B cell (primary cell): ENCODE measurements around the gene DNAJB12. TPM values are rescaled to one million over a fixed set of nuclear protein-coding genes. Genes with fewer than 3 reads are reported as not detected.

Experiments used
- ATAC-seq: fragments of 200-7000 bp; cut with Tn5 transposase; one replicate; pipeline ENCODE4 v1.10.0; 2021; ENCODE audit warnings: low read depth, mild to moderate bottlenecking, moderate number of reproducible peaks, moderate library complexity
- CTCF ChIA-PET: fragments of 350-600 bp; sonication (Branson Sonifier 250); formaldehyde crosslinking; loops from one replicate; lab custom pipeline; 2021; ENCODE audit warnings: antibody characterized with exemption, inconsistent platforms; lab: Charles Lee
- POLR2A ChIA-PET: fragments of 350-600 bp; sonication (Branson Sonifier 250); formaldehyde crosslinking; loops from one replicate; lab custom pipeline; 2021; ENCODE audit warnings: antibody characterized with exemption; lab: Charles Lee
- DNase-seq: peaks from one replicate; pipeline ENCODE4 v3.0.0; 2013
- H2AFZ ChIP-seq: 2 replicates; pipeline ENCODE4 v1.6.1; 2012; ENCODE audit warnings: mild to moderate bottlenecking, low read depth, low read length; ENCODE audit not compliant: insufficient read depth, poor library complexity, severe bottlenecking
- H3K27ac ChIP-seq, 2 donors: 1 replicate in 1 of 2; 2 replicates in 1 of 2; pipeline ENCODE4 v1.5.1; 2012 to 2013; ENCODE audit warnings: low read length in 2 of 2, mild to moderate bottlenecking in 2 of 2, moderate library complexity in 1 of 2
- H3K27me3 ChIP-seq, 4 experiments: fragments of 200-600 bp in 1 of 4; sonication (generic) in 1 of 4; replicated peaks in 1 of 4; 1 replicate in 2 of 4; 2 replicates in 2 of 4; pipeline versions ENCODE4 v1.6.1 to v1.7.0; 2013 to 2016; ENCODE audit warnings: low read length in 3 of 4, mild to moderate bottlenecking in 2 of 4, mixed read lengths in 1 of 4, moderate library complexity in 1 of 4; ENCODE audit not compliant: insufficient read depth in 4 of 4, control insufficient read depth in 3 of 4; ENCODE audit errors: control extremely low read depth in 1 of 4
- H3K36me3 ChIP-seq, 2 experiments: replicated peaks in 1 of 2; 1 replicate in 1 of 2; 2 replicates in 1 of 2; pipeline versions ENCODE4 v1.6.1 to v1.7.1; 2013; ENCODE audit warnings: low read length in 1 of 2; ENCODE audit not compliant: insufficient read depth in 2 of 2, control insufficient read depth in 1 of 2; ENCODE audit errors: control extremely low read depth in 1 of 2, extremely low read depth in 1 of 2
- H3K4me1 ChIP-seq, 2 donors: fragments of 200-600 bp in 1 of 2; sonication (generic) in 1 of 2; 1 replicate in 1 of 2; 2 replicates in 1 of 2; pipeline versions ENCODE4 v1.5.1 to v1.6.1; 2013 to 2017; ENCODE audit warnings: low read length in 2 of 2; ENCODE audit not compliant: control insufficient read depth in 2 of 2, insufficient read depth in 2 of 2
- H3K4me2 ChIP-seq: replicated peaks from 2 replicates; pipeline ENCODE3; 2012; ENCODE audit warnings: mild to moderate bottlenecking, low read depth, low read length; ENCODE audit not compliant: poor library complexity, severe bottlenecking
- H3K4me3 ChIP-seq, 5 experiments: fragments of 200-600 bp in 1 of 5; sonication (generic) in 1 of 5; 1 replicate in 3 of 5; 2 replicates in 2 of 5; pipeline versions ENCODE4 v1.5.1 to v1.7.0; 2011 to 2016; ENCODE audit warnings: low read length in 4 of 5, mild to moderate bottlenecking in 4 of 5, low read depth in 2 of 5, control low read depth in 1 of 5, moderate library complexity in 1 of 5; ENCODE audit not compliant: insufficient read depth in 1 of 5; ENCODE audit errors: control extremely low read depth in 1 of 5, extremely low read depth in 1 of 5
- H3K79me2 ChIP-seq: fragments of 200-600 bp; sonication (generic); one replicate; pipeline ENCODE4 v1.6.0; 2016; ENCODE audit warnings: low read length; ENCODE audit not compliant: control insufficient read depth, insufficient read depth
- H3K9ac ChIP-seq: fragments of 200-600 bp; sonication (generic); 2 replicates; pipeline ENCODE4 v1.6.1; 2017; ENCODE audit warnings: mild to moderate bottlenecking, low read length, moderate library complexity
- H3K9me3 ChIP-seq, 3 donors: one replicate each; pipeline versions ENCODE4 v1.6.1 to v1.7.1; 2013; ENCODE audit warnings: low read length in 2 of 3; ENCODE audit not compliant: control insufficient read depth in 2 of 3, insufficient read depth in 1 of 3; ENCODE audit errors: control extremely low read depth in 1 of 3
- H4K20me1 ChIP-seq: 2 replicates; pipeline ENCODE4 v1.6.0; 2012; ENCODE audit warnings: mild to moderate bottlenecking, low read length; ENCODE audit not compliant: insufficient read depth, control insufficient read depth, poor library complexity, severe bottlenecking
- H3K27ac Mint-ChIP-seq: one replicate; pipeline ENCODE4 v1.8.0; 2021; ENCODE audit warnings: mixed read lengths
- H3K27me3 Mint-ChIP-seq: one replicate; pipeline ENCODE4 v1.8.0; 2021; ENCODE audit warnings: mixed read lengths
- H3K4me1 Mint-ChIP-seq: one replicate; pipeline ENCODE4 v1.8.0; 2021; ENCODE audit warnings: mixed read lengths
- H3K4me3 Mint-ChIP-seq: one replicate; pipeline ENCODE4 v1.8.0; 2021; ENCODE audit warnings: mixed read lengths
- H3K9me3 Mint-ChIP-seq: one replicate; pipeline ENCODE4 v1.8.0; 2022; ENCODE audit warnings: mixed read lengths; ENCODE audit not compliant: insufficient read depth
- EZH2 ChIP-seq: IDR thresholded peaks from 2 replicates; pipeline ENCODE4 v1.6.1; 2012; ENCODE audit warnings: borderline replicate concordance, low read depth, mild to moderate bottlenecking, moderate library complexity, low read length; ENCODE audit not compliant: insufficient read depth, poor library complexity, severe bottlenecking
- WGBS: methylation state at CpG from one replicate; pipeline ENCODE4 v1.1.5; 2013; ENCODE audit warnings: missing lambda C conversion rate; ENCODE audit not compliant: insufficient coverage; 5-methylcytosine and 5-hydroxymethylcytosine counted together
- intact Hi-C: fragments of 100-400 bp; cut with micrococcal nuclease; formaldehyde crosslinking; loops from one replicate; pipeline ENCODE4 v1.10.0; 2022
- polyA plus RNA-seq: library from polyadenylated mRNA; depleted of rRNA; stranded (reverse); fragments of >200 nt; gene quantifications from 2 replicates; pipeline ENCODE4 v1.2.3, GENCODE V29; 2012
- total RNA-seq, 2 donors: library from RNA; stranded (reverse); fragments of 120-200 nt in 1 of 2; gene quantifications; 1 replicate in 1 of 2; 2 replicates in 1 of 2; pipeline versions ENCODE4 v1.2.3 to v1.2.4, GENCODE V29; 2013 to 2022
- TF ChIP-seq, protein P1 (sequence below): fragments of 200-600 bp; IDR thresholded peaks from one replicate; pipeline ENCODE4 v1.8.0; 2022; ENCODE audit warnings: antibody characterized with exemption, mild to moderate bottlenecking

Gene DNAJB12
- total and polyA plus RNA-seq, 2 donors (not counting 1 experiment from before 2014, with no cell fraction given): 16.1 to 42.3 TPM

DNA sequence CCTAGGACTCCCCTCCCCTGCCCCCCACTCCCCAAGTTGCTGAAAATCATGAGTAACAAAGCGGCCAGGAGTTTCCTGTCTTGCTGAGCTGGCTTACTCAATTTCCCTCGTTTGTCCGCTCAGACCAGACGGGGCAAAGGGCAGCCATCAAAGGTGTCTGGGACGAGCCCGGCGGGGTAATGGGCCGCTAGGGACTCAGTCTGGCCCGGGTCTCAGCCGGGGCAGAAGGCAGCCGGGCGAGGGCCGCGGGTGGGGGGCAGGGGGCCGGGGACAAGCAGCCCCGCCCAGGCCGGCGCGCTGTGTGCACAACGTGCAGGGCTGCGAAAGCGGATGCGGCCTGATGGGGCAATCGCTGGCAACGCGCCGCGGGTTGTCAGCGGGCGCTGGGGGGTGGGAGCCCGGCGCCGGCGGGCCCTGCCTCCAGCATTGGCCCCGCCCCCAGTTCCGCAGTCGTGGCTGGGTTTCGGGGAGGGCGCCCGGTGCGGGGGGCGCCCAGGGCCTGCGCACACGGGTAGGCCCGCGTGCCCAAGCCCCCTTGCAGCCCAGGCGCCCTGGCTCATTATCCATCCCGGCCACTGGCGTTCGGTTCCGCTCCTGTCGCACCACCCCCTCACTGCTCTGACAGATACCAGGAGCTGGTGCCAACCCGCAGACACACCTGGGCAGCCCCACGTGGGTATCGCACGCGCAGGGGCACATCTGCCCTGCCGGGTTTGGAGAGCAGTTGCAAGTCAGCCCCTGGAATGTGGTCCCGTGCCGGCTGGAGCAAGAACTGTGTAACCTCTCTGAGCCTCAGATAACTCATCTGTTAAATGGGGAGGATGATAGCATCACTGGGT, 35.1 kb downstream of the DNAJB12 start:
- no peaks in the 10 kb centered on the region for H3K9me3 ChIP-seq
- ATAC-seq (peak; percentile 65), DNase-seq (peak; percentile 92)
- no peaks in the 10 kb centered on the region for H3K9me3 Mint-ChIP-seq
- POLR2A ChIA-PET: interaction anchor here (0.6 to 6.6 kb wide), 22 partner anchors 9 to 848 kb away, joined by 3 to 140 read pairs (median 8); partner anchors contain the start of genes ANAPC16, ASCC1, DDIT4 and ECD
- H3K79me2 ChIP-seq: peaks cover 4% of the 10 kb centered on the region
- H3K27ac ChIP-seq: peak overlapping the region; percentile 94 to 95
- TF ChIP-seq, protein P1, sequence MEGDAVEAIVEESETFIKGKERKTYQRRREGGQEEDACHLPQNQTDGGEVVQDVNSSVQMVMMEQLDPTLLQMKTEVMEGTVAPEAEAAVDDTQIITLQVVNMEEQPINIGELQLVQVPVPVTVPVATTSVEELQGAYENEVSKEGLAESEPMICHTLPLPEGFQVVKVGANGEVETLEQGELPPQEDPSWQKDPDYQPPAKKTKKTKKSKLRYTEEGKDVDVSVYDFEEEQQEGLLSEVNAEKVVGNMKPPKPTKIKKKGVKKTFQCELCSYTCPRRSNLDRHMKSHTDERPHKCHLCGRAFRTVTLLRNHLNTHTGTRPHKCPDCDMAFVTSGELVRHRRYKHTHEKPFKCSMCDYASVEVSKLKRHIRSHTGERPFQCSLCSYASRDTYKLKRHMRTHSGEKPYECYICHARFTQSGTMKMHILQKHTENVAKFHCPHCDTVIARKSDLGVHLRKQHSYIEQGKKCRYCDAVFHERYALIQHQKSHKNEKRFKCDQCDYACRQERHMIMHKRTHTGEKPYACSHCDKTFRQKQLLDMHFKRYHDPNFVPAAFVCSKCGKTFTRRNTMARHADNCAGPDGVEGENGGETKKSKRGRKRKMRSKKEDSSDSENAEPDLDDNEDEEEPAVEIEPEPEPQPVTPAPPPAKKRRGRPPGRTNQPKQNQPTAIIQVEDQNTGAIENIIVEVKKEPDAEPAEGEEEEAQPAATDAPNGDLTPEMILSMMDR: no peak
- TF ChIP-seq EZH2: no peak
- intact Hi-C loops: loop anchor here (1.0 kb wide), 6 partner anchors 12 to 101 kb away; partner anchors contain the start of gene DDIT4
- under 1% methylated on average over 60 of the region's 60 CpGs for WGBS
- peaks cover 78% of the 10 kb centered on the region for H3K4me1 Mint-ChIP-seq
- H3K4me3 ChIP-seq: peak overlapping the region in 4 of 5 experiments; percentile 49 to 68 (median 58)
- H3K27me3 Mint-ChIP-seq: no peaks in the 10 kb centered on the region
- H3K4me3 Mint-ChIP-seq: peak overlapping the region; percentile 88
- H3K9ac ChIP-seq: peak overlapping the region; percentile 73
- H3K4me2 ChIP-seq: peak overlapping the region; percentile 95
- H3K27ac Mint-ChIP-seq: peak overlapping the region; percentile 99
- H3K4me1 ChIP-seq: peaks cover 78 to 91% of the 10 kb centered on the region in 2 donors
- H3K27me3 ChIP-seq: no peaks in the 10 kb centered on the region
- H3K36me3 ChIP-seq: no peaks in the 10 kb centered on the region
- CTCF ChIA-PET: interaction anchor here (0.8 to 6.8 kb wide), 9 partner anchors 10 to 97 kb away, joined by 3 to 128 read pairs (median 12); partner anchors contain the start of gene DDIT4
- H4K20me1 ChIP-seq: no peaks in the 10 kb centered on the region
- H2AFZ ChIP-seq: peak overlapping the region; percentile 79
